DND-41 (cell line): ENCODE data around the gene SLC43A3.

ENCODE experiments used
- EZH2 ChIP-seq: IDR thresholded peaks from 3 replicates; pipeline ENCODE4 v1.6.1; 2012; ENCODE audit warnings: borderline replicate concordance, low read depth, mild to moderate bottlenecking, moderate library complexity, low read length, inconsistent platforms; ENCODE audit not compliant: severe bottlenecking
- TF ChIP-seq, protein P1 (sequence below): IDR thresholded peaks from 2 replicates; pipeline ENCODE4 v1.5.1; 2012; ENCODE audit warnings: borderline replicate concordance, low read length, moderate library complexity, mild to moderate bottlenecking; ENCODE audit not compliant: poor library complexity, severe bottlenecking; ENCODE audit errors: extremely low read depth

DNA sequence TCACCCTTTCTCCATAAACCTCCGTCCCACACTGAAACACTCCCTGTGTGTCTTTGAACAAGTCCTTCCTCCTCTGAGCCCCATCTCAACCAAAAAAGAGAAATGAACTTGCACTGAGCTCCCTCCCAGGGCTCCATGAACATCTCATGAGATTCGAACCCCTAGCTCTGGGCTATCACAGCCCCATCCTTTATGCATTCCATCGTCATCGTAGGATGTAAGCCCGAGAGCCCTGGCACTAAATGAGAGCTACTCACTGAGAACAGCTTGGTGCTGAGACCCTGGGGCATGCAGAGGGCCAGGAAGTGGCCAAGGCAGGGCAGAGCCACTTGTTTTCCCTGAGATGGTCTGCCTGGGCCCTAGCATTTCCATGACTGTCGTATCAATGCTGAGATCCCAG lies 12.9 kb upstream of the SLC43A3 start:
- TF ChIP-seq, protein P1, sequence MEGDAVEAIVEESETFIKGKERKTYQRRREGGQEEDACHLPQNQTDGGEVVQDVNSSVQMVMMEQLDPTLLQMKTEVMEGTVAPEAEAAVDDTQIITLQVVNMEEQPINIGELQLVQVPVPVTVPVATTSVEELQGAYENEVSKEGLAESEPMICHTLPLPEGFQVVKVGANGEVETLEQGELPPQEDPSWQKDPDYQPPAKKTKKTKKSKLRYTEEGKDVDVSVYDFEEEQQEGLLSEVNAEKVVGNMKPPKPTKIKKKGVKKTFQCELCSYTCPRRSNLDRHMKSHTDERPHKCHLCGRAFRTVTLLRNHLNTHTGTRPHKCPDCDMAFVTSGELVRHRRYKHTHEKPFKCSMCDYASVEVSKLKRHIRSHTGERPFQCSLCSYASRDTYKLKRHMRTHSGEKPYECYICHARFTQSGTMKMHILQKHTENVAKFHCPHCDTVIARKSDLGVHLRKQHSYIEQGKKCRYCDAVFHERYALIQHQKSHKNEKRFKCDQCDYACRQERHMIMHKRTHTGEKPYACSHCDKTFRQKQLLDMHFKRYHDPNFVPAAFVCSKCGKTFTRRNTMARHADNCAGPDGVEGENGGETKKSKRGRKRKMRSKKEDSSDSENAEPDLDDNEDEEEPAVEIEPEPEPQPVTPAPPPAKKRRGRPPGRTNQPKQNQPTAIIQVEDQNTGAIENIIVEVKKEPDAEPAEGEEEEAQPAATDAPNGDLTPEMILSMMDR, result no peak
- TF ChIP-seq EZH2, result no peak
